ENCODE data around the gene ABHD11.
"Not testable (repeated sequence)": the region's sequence is repeated elsewhere in the genome, so short reads cannot be mapped to it uniquely, and the experiment has no call there.

Gene ABHD11

GRCh38 chr7:73718905-73719805, 19.4 kb downstream of the ABHD11 start, which contains the start of gene STX1A:
Gene STX1A, minus strand, starts transcription at chr7:73719669. Its CDS starts 38 bp downstream, at chr7:73719631.
- DNase-seq (ENCODE audit: low read depth in 3 of 3) = peak; percentile 50 to 63 (median 52)

- no peak for DNase-seq (ENCODE audit: low read depth in 3 of 3)
Measured at GRCh38 chr7:73718438-73718881, 20.1 kb downstream of the ABHD11 start.

DNA sequence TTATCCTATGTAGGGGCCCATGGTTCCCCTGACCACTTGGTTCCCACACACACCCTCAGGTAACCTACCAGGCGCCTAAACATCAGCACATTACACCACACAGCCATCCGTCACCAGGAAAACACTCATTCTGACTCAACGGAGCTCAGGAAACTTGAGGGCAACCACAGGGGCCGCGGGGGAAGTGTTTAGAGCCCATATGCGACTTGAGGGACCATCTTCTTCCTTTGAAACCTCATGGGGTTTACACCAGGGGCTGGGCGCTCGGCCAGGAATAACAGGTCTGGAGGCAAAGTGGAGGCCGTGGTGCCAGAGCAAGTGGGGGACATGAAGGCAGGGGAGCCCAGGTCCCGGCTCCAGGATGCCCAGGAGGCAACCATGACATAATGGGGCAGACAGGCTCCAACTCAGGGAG, 20.6 kb downstream of the ABHD11 start:
- peak; percentile 47 to 67 (median 62) for DNase-seq (ENCODE audit: low read depth in 3 of 3)

DNA sequence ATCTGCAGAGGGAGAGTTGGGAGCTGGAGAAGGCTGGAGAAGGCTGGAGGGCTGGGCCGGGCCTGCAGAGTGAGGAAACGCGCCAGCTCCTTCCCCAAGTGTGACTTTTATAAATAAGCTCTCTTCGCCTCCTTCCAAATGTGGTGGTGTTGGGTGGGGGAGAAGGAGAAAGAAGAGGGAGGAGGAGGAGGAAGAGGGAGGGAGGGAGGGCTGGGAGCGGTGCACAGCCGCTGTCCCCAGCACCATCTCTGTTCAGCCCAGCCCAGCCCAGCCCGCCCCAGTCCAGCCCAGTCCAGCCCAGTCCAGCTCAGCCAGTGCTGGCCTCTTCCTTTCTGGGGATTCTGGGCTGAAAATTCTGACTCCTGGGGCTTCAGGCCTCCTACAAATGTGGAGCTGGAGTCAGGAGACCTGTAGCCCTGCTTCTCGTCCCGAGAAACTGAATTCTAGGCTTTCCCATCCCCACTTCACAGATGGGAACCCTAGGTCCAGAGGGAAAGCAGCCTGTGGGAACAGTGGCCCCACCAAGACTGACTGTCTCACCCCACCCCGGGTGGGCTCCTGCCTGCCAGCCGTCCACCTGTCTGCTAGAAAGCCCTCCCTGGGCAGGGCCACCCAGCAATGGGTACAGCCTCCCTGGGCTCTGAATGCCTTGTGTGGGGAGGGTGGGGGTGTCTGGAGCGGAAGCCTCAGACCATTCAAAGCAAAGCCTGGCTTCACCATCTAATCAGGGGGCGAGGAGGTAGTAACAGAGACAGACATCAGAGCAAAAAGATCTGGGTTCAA, 21.4 kb downstream of the ABHD11 start:
- no peak for DNase-seq (ENCODE audit: low read depth in 3 of 3)

DNA sequence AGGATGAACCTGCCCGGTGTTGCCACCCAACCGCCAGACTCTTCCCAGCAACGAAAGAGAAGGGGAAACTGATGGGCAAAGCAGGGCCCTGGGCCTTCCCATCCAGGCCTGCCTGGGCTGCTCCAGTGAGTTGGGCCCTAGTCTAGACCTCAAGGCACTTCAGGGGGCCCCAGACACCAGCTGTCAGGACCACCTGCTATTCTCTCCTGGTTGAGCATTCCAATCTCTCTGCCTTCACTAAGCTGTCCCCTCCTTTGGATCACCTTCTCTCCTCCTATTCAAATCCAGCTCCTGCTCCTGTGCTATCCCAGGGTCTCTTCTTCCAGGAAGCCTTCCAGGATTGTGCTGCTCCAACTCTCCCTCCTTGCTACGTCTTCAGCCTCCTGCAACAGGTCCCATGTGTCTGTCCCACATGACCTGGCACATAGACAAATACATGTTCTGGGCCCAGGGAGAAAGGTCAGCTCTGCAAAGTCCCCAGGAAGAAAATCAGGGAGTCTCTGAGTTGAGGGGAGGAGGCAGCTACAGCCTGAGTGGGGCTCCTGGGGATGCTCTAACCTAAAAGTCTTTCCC, 22.2 kb downstream of the ABHD11 start:
- DNase-seq (ENCODE audit: low read depth in 3 of 3) = no peak

DNA sequence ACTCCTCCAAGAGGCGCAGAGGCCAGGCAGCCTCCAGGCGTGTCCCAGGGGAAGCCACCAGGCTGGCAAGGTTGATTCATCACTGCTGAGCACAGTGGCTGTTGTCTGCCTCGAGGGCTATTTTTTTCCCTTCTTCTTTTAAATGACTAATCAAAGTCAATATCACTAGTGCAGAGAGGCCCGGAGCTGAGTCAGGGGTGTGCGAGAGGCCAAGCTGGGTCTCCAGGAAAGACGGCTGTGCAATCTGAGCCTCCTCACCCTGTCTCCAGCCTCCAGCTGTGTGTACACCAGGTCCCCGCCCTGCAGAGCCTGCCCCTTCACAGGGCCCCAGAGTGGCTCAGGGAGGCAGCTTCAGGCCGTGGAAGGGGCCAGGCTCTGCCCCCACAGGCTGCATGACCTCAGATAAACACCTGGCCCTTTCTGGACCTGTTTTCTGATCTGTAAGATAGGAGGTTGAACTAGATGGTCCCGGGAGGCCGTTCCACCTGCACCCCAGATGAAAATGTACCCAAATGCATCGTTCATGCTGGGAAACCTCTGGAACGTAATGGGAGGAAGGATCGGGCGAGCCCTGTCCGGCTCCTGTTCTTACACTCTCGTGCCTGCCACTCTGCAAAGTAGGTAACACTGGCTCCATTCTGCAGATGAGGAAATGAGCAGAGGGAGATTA, 22.8 kb downstream of the ABHD11 start:
- DNase-seq (ENCODE audit: low read depth in 3 of 3) = no peak

DNA sequence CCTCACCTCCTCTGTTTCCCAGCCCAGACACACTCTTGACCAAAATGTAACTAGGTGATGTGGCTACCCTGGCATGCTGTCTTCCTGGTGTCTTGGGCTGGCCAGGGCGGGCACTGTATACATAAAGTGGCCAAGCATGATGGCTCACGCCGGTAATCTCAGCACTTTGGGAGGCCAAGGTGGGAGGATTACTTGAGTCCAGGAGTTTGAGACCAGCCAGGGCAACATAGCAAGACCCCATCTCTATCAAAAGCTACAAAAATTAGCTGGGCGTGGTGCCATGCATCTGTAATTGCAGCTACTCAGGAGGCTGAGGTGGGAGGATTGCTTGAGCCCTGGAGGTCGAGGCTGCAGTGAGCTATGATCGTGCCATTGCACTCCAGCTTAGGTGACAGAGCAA, 25.3 kb downstream of the ABHD11 start:
- DNase-seq (ENCODE audit: low read depth in 3 of 3) = not testable (repeated sequence)

GRCh38 chr7:73712773-73713172, 25.8 kb downstream of the ABHD11 start:
- DNase-seq (ENCODE audit: low read depth in 3 of 3) = no peak

GRCh38 chr7:73708961-73709549, 29.5 kb downstream of the ABHD11 start:
- DNase-seq (ENCODE audit: low read depth in 3 of 3) = no peak

DNA sequence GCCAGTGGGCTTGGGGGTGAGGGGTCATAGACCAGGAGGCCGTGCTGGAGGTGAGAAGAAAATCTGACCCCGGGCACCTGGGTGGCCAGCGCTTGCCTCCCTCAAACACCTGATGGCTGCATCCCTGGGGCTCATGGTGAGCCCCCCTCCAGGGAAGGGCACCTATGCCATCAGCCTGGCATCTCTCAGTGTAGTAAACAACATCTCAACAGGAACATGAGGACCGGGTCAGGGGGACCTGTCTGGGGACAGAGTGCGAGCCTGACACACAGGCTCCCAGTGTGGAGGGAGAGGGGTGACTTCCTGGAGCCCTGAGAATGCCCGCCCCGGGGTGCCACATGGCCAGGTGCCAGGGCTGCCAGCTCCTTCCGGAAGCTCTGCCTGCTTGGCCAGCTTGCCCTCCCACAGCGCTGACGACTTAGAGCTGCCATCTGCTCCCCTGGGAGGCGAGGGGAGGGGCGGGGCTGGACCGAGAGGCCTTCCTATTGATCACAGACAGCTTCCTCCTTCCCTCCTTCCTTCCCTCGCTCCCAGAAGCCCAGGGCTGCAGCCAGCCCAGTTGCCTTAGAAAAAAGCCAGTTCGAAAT, 31.5 kb downstream of the ABHD11 start:
- no peak for DNase-seq (ENCODE audit: low read depth in 3 of 3)

DNA sequence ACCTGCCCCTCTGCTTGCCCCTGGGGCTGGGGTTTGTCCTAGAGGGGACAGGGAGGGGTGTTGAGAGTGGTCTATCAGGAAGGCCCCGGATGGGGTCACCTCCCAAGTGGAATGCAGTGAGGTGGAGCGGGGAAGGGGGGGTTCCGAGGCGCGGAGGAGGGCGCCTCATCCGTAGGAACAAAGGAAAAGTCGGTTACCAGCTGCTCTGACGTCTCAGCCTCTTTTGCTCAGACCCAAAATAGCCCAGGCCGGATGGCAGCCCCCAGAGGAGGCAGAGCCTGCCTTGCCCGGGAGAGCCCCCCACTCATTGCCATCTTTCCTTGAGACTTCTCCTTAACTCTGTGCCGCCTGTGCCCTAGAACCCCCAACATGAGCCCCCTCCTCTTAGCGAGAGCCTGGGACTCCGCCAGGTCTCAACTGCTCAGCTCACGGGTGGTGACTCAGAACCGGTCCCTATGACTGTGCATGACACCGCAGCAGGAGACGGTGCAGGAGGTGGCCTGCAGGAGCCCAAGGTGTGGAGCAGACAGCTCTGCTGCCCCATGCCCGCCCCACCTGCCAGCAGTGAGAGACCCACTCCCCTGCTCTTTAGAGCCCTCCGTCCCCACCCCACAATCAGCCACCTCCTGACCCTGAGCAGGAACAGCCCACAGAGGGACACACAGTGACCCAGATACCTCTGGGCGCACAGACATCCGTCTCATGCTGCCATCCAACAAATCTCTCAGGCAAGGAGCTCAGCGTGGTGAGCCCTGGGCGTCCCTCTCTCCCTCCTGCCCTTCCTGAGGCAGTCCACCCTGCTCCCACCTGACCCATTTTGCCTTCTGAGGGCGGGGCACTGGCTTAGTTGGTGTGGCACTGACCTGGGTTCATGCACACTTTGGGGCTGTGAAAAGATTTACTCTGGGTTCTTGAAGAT, 32.2 kb downstream of the ABHD11 start:
- DNase-seq (ENCODE audit: low read depth in 3 of 3) = no peak

DNA sequence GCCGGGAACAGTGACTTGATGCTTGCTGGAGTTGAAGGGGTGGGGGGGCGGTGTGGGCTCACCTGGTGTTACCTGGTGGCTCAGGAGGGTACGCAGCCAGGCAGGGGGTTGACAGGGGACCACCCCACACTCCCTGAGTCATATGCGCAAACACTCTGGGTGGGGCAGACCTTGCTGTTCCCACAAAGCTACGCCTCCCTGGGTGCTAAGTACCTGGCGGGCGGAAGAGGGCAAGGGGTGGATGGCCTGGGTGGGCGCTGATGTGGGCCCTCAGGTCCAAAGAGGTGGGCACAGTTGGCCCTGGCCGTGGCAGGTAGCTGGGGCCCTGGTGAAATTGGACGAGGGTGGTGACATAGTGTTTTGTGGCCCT, 33.1 kb downstream of the ABHD11 start:
- DNase-seq (ENCODE audit: low read depth in 3 of 3) = no peak

GRCh38 chr7:73704640-73705550, 33.7 kb downstream of the ABHD11 start:
- DNase-seq (ENCODE audit: low read depth in 3 of 3) = no peak

GRCh38 chr7:73703757-73704639, 34.6 kb downstream of the ABHD11 start:
- DNase-seq (ENCODE audit: low read depth in 3 of 3) = no peak

DNA sequence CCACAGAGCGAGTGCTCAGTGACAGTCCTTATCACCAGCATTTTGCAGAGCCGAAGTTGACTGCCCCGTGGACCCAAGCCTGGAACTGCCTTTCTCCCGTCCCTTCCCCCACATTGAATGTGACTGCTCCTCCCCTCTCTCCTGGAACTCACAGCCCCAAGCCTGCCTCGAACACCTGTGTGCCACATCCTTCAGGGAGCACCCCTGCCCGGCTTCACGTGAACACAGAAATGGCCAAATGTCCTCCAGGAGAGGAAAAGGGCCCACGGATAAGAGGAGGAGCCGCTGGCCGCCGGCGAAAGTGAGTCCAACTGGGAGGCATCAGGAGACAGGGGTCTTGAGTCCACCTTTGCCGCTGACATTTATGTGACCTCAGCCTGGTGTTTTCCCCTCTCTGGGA, 35.4 kb downstream of the ABHD11 start:
- no peak for DNase-seq (ENCODE audit: low read depth in 3 of 3)

GRCh38 chr7:73702665-73703064, 35.9 kb downstream of the ABHD11 start:
- DNase-seq (ENCODE audit: low read depth in 3 of 3) = no peak

DNA sequence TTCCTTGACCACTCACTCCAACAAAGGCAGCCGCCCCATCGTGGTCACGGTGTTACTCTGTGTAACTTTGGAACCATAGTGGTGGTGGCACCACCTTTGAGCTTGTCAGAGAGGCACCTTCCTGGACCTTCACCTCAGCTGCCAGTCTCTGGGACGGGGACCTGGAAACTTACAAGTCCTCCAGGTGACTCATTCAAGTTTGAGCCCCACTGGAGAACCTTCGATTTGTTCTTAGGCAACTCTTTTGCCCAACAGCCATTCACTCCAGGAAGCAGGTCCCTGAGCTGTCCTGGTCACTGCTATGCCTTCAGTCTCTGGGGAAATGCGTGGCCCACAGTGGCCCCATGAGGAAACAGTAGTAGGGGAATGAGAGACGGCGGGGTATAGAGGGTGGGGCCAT, 36.4 kb downstream of the ABHD11 start:
- DNase-seq (ENCODE audit: low read depth in 3 of 3) = no peak
